Activated T-cell treated with anti-CD3 and anti-CD28 coated beads for 4 hours (primary cell): ENCODE measurements around the gene ERP27.
A peak's percentile ranks its signal among the peaks of the same experiment; 100 is the strongest.

ENCODE experiments used
- DNase-seq: peaks from one replicate; pipeline ENCODE4 v3.0.0-alpha.2; 2020

The ERP27 gene

GRCh38 chr12:14959126-14959440 is 20.7 kb upstream of the ERP27 start:
- no peak for DNase-seq

GRCh38 chr12:14958361-14959125 is 20.2 kb upstream of the ERP27 start:
- DNase-seq = no peak

GRCh38 chr12:14957551-14958168 is 19.3 kb upstream of the ERP27 start:
- DNase-seq = no peak

GRCh38 chr12:14956905-14957304 is 18.6 kb upstream of the ERP27 start:
- no peak for DNase-seq

GRCh38 chr12:14956024-14956891 is 17.9 kb upstream of the ERP27 start:
- no peak for DNase-seq

GRCh38 chr12:14954269-14954668 is 15.9 kb upstream of the ERP27 start:
- no peak for DNase-seq

GRCh38 chr12:14953752-14954151 is 15.4 kb upstream of the ERP27 start:
- no peak for DNase-seq

- DNase-seq = no peak
These were observed 14.1 kb upstream of the ERP27 start for GRCh38 chr12:14952299-14952921.

GRCh38 chr12:14951851-14952250 is 13.5 kb upstream of the ERP27 start:
- no peak for DNase-seq

- DNase-seq = no peak
These were observed 12.8 kb upstream of the ERP27 start for GRCh38 chr12:14950982-14951746.

GRCh38 chr12:14950421-14950820 is 12.1 kb upstream of the ERP27 start:
- no peak for DNase-seq

- no peak for DNase-seq
These were observed 11.3 kb upstream of the ERP27 start for GRCh38 chr12:14949631-14950030.

- peak; percentile 43 for DNase-seq
These were observed 10.3 kb upstream of the ERP27 start for GRCh38 chr12:14948672-14949071.

- no peak for DNase-seq
These were observed 8.5 kb upstream of the ERP27 start for GRCh38 chr12:14946861-14947260.

- no peak for DNase-seq
These were observed 7.8 kb upstream of the ERP27 start for GRCh38 chr12:14946162-14946561.

GRCh38 chr12:14942196-14942931 is 4.0 kb upstream of the ERP27 start:
- no peak for DNase-seq

GRCh38 chr12:14941369-14941768 is 3.0 kb upstream of the ERP27 start:
- no peak for DNase-seq

- DNase-seq = no peak
These were observed 648 bp downstream of the ERP27 start for GRCh38 chr12:14937689-14938088.

- DNase-seq = no peak
These were observed 1.3 kb downstream of the ERP27 start for GRCh38 chr12:14937014-14937413.

- DNase-seq = no peak
These were observed 2.0 kb downstream of the ERP27 start for GRCh38 chr12:14936224-14936861.

- no peak for DNase-seq
These were observed 3.3 kb downstream of the ERP27 start for GRCh38 chr12:14935031-14935430.
